ENCODE results near the gene GPS2. TPM values are rescaled to one million over a fixed set of nuclear protein-coding genes. Genes with fewer than 3 reads are reported as not detected.

GPS2 gene
- total and polyA plus RNA-seq, 2 experiments from 2014 or later: 83.4 to 122 TPM

DNA sequence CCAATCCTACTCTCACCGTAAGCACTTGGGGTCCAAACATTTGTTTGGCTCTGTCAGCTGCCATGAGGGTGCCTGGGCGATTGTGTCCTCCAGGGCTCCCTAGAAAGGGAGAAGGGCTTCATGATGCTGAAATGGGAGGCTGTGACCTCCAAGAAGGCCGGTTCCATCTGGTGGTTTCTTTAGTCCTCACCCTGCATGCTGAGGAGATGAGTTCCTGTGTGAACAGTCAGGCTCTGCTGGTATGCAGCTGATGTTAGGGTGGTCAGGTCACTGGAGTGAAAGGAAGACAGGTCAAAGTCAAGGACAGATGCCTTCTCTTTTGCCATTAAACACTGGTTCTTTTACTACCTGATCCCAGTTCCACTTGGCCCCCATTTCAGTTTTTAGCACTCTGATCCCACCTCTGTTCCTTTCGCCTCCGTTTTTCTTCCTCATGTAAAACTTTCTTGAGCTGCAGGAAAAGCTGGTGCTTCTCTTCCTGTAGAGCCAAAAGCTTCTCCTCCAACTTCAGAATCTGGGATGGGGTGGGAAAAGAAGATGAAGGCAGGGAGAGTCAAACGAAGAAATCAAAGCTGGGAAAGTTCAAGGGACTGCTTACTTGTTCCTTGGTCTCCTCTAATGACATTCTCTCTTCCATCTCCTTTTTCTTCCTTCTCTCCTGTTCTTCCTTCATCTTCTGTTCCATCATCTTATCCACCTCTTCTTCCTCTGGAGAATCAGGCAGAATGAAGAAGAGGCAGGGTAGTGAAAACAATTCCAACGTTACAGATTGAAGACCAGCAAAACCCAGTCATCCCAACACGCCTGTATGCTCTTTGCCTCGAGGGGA, 1.1 kb downstream of the GPS2 start (continued):
- TF ChIP-seq, protein P1, sequence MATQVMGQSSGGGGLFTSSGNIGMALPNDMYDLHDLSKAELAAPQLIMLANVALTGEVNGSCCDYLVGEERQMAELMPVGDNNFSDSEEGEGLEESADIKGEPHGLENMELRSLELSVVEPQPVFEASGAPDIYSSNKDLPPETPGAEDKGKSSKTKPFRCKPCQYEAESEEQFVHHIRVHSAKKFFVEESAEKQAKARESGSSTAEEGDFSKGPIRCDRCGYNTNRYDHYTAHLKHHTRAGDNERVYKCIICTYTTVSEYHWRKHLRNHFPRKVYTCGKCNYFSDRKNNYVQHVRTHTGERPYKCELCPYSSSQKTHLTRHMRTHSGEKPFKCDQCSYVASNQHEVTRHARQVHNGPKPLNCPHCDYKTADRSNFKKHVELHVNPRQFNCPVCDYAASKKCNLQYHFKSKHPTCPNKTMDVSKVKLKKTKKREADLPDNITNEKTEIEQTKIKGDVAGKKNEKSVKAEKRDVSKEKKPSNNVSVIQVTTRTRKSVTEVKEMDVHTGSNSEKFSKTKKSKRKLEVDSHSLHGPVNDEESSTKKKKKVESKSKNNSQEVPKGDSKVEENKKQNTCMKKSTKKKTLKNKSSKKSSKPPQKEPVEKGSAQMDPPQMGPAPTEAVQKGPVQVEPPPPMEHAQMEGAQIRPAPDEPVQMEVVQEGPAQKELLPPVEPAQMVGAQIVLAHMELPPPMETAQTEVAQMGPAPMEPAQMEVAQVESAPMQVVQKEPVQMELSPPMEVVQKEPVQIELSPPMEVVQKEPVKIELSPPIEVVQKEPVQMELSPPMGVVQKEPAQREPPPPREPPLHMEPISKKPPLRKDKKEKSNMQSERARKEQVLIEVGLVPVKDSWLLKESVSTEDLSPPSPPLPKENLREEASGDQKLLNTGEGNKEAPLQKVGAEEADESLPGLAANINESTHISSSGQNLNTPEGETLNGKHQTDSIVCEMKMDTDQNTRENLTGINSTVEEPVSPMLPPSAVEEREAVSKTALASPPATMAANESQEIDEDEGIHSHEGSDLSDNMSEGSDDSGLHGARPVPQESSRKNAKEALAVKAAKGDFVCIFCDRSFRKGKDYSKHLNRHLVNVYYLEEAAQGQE (IDR thresholded peaks at IDR 0.05; ENCODE audit: unreplicated experiment): no peak
- TF ChIP-seq ZNF114 (CRISPR knock-in tag; IDR thresholded peaks at IDR 0.05) (no peak), NANOG (IDR thresholded peaks at IDR 0.05; ENCODE audit: borderline replicate concordance) (no peak), EZH2 (IDR thresholded peaks at IDR 0.05; ENCODE audit: low read depth, unreplicated experiment) (no peak), POLR2AphosphoS5 (IDR thresholded peaks at IDR 0.05; ENCODE audit: low read depth) (no peak), ZNF331 (CRISPR knock-in tag; IDR thresholded peaks at IDR 0.05; ENCODE audit: low read depth) (no peak)
- TF ChIP-seq, protein P2, sequence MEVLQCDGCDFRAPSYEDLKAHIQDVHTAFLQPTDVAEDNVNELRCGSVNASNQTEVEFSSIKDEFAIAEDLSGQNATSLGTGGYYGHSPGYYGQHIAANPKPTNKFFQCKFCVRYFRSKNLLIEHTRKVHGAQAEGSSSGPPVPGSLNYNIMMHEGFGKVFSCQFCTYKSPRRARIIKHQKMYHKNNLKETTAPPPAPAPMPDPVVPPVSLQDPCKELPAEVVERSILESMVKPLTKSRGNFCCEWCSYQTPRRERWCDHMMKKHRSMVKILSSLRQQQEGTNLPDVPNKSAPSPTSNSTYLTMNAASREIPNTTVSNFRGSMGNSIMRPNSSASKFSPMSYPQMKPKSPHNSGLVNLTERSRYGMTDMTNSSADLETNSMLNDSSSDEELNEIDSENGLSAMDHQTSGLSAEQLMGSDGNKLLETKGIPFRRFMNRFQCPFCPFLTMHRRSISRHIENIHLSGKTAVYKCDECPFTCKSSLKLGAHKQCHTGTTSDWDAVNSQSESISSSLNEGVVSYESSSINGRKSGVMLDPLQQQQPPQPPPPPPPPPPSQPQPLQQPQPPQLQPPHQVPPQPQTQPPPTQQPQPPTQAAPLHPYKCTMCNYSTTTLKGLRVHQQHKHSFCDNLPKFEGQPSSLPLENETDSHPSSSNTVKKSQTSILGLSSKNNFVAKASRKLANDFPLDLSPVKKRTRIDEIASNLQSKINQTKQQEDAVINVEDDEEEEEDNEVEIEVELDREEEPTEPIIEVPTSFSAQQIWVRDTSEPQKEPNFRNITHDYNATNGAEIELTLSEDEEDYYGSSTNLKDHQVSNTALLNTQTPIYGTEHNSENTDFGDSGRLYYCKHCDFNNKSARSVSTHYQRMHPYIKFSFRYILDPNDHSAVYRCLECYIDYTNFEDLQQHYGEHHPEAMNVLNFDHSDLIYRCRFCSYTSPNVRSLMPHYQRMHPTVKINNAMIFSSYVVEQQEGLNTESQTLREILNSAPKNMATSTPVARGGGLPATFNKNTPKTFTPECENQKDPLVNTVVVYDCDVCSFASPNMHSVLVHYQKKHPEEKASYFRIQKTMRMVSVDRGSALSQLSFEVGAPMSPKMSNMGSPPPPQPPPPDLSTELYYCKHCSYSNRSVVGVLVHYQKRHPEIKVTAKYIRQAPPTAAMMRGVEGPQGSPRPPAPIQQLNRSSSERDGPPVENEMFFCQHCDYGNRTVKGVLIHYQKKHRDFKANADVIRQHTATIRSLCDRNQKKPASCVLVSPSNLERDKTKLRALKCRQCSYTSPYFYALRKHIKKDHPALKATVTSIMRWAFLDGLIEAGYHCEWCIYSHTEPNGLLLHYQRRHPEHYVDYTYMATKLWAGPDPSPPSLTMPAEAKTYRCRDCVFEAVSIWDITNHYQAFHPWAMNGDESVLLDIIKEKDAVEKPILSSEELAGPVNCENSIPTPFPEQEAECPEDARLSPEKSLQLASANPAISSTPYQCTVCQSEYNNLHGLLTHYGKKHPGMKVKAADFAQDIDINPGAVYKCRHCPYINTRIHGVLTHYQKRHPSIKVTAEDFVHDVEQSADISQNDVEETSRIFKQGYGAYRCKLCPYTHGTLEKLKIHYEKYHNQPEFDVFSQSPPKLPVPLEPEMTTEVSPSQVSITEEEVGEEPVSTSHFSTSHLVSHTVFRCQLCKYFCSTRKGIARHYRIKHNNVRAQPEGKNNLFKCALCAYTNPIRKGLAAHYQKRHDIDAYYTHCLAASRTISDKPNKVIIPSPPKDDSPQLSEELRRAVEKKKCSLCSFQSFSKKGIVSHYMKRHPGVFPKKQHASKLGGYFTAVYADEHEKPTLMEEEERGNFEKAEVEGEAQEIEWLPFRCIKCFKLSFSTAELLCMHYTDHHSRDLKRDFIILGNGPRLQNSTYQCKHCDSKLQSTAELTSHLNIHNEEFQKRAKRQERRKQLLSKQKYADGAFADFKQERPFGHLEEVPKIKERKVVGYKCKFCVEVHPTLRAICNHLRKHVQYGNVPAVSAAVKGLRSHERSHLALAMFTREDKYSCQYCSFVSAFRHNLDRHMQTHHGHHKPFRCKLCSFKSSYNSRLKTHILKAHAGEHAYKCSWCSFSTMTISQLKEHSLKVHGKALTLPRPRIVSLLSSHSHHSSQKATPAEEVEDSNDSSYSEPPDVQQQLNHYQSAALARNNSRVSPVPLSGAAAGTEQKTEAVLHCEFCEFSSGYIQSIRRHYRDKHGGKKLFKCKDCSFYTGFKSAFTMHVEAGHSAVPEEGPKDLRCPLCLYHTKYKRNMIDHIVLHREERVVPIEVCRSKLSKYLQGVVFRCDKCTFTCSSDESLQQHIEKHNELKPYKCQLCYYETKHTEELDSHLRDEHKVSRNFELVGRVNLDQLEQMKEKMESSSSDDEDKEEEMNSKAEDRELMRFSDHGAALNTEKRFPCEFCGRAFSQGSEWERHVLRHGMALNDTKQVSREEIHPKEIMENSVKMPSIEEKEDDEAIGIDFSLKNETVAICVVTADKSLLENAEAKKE (CRISPR knock-in tag; IDR thresholded peaks at IDR 0.05): no peak
